HepG2 (cell line): ENCODE measurements around the gene LNX2. TPM values are rescaled to one million over a fixed set of nuclear protein-coding genes. Genes with fewer than 3 reads are reported as not detected.

ENCODE experiments used
- ASH2L ChIP-seq: fragments of 300-600, 200-600 bp; sonication (generic); IDR thresholded peaks from 2 replicates; pipeline ENCODE4 v1.7.0; 2017; ENCODE audit warnings: low read depth, mild to moderate bottlenecking, moderate library complexity, mixed read lengths, low read length; ENCODE audit not compliant: insufficient read length
- FOXO1 ChIP-seq: sonication (generic); formaldehyde crosslinking; IDR thresholded peaks from 2 replicates; pipeline ENCODE4 v1.4.0; 2020; ENCODE audit warnings: missing genetic modification reagents
- GATA4 ChIP-seq: sonication (generic); IDR thresholded peaks from 2 replicates; pipeline ENCODE4 v1.6.1; 2016; ENCODE audit warnings: antibody characterized with exemption, low read depth, borderline replicate concordance
- HOXA7 ChIP-seq: sonication (generic); formaldehyde crosslinking; IDR thresholded peaks from 2 replicates; pipeline ENCODE4 v1.8.1; 2022; ENCODE audit warnings: mild to moderate bottlenecking, missing genetic modification reagents, moderate library complexity
- KMT2B ChIP-seq: IDR thresholded peaks from 2 replicates; pipeline ENCODE4 v1.6.1; 2016; ENCODE audit warnings: missing genetic modification reagents, missing compliant biosample characterization
- MEIS1 ChIP-seq: sonication (generic); formaldehyde crosslinking; IDR thresholded peaks from 2 replicates; pipeline ENCODE4 v1.9.0; 2021; ENCODE audit warnings: mild to moderate bottlenecking, missing genetic modification reagents, moderate library complexity, borderline replicate concordance
- NR2F2 ChIP-seq: IDR thresholded peaks from 2 replicates; pipeline ENCODE4 v1.6.1; 2012; ENCODE audit warnings: low read depth, inconsistent platforms, borderline replicate concordance
- PITX1 ChIP-seq: sonication (generic); formaldehyde crosslinking; IDR thresholded peaks from 2 replicates; pipeline ENCODE4 v1.5.1; 2020; ENCODE audit warnings: mild to moderate bottlenecking, missing genetic modification reagents
- SOX6 ChIP-seq, 2 experiments: fragments of 450-650 bp in 1 of 2; sonication (generic) in 1 of 2; formaldehyde crosslinking in 1 of 2; IDR thresholded peaks; 2 replicates each; pipeline versions ENCODE4 v1.4.0 to v1.6.1; 2017 to 2020; ENCODE audit warnings: antibody characterized with exemption in 1 of 2, mild to moderate bottlenecking in 1 of 2, missing genetic modification reagents in 1 of 2
- TBX2 ChIP-seq: sonication (generic); formaldehyde crosslinking; IDR thresholded peaks from 2 replicates; pipeline ENCODE4 v1.5.0; 2020; ENCODE audit warnings: missing genetic modification reagents, mild to moderate bottlenecking, borderline replicate concordance
- TFAP4 ChIP-seq: sonication (generic); IDR thresholded peaks from 2 replicates; pipeline ENCODE4 v1.6.1; 2016; ENCODE audit warnings: low read depth, borderline replicate concordance
- TFE3 ChIP-seq: IDR thresholded peaks from 2 replicates; pipeline ENCODE4 v1.6.1; 2016
- ZNF121 ChIP-seq: sonication (generic); formaldehyde crosslinking; IDR thresholded peaks from 2 replicates; pipeline ENCODE4 v1.5.0; 2020; ENCODE audit warnings: mild to moderate bottlenecking, missing genetic modification reagents
- ZNF280D ChIP-seq: sonication (generic); formaldehyde crosslinking; IDR thresholded peaks from 2 replicates; pipeline ENCODE4 v1.5.1; 2020; ENCODE audit warnings: mild to moderate bottlenecking, missing genetic modification reagents
- ZNF713 ChIP-seq: sonication (generic); formaldehyde crosslinking; IDR thresholded peaks from 2 replicates; pipeline ENCODE4 v1.4.0; 2020; ENCODE audit warnings: mild to moderate bottlenecking, missing genetic modification reagents
- ZNF720 ChIP-seq: sonication (generic); formaldehyde crosslinking; IDR thresholded peaks from 2 replicates; pipeline ENCODE4 v1.4.0; 2020; ENCODE audit warnings: missing genetic modification reagents
- polyA plus RNA-seq, 8 experiments: library from polyadenylated mRNA; depleted of rRNA in 3 of 8; stranded (reverse) in 7 of 8; unstranded in 1 of 8; fragments of >200 nt; fragmentation: Illumina TruSeq in 4 of 8; extraction: Trizol in 4 of 8; gene quantifications; 2 replicates each; pipeline versions ENCODE4 v1.2.1 to v1.2.3, GENCODE V29; 2011 to 2016; ENCODE audit warnings: low read depth in 4 of 8, missing spikeins in 1 of 8, mixed read lengths in 1 of 8; ENCODE audit not compliant: insufficient read depth in 1 of 8
- total RNA-seq, 5 experiments: library from RNA; depleted of rRNA; stranded (reverse); fragments of >200 nt; fragmentation: Illumina TruSeq; extraction: Trizol; gene quantifications; 2 replicates each; pipeline ENCODE4 v1.2.3, GENCODE V29; 2016; ENCODE audit warnings: low read depth in 1 of 5

LNX2 gene
- total and polyA plus RNA-seq, 2 of the 13 experiments (the other 11 are each of a cell fraction or from before 2014, with no cell fraction given) = 9.2 to 9.7 TPM

GRCh38 chr13:27625839-27626238, 5.5 kb upstream of the LNX2 start (continued):
- TF ChIP-seq ZNF280D = no peak
- no peak for TF ChIP-seq ZNF713 (CRISPR knock-in tag)
- 0 out of 2 replicates have a peak, but pooled peaks have one; percentile 42 for TF ChIP-seq TFE3
- peak; percentile 50; the same call in 1 of the 2 replicates for TF ChIP-seq FOXO1 (CRISPR knock-in tag)
- TF ChIP-seq SOX6 (IDR thresholded peaks at IDR 0.05) = no peak
- peak; percentile 67; the same call in 1 of the 2 replicates for TF ChIP-seq SOX6 (CRISPR knock-in tag; IDR thresholded peaks at IDR 0.05)
- peak; percentile 67; the same call in 1 of the 2 replicates for TF ChIP-seq NR2F2
- TF ChIP-seq MEIS1 (CRISPR knock-in tag) = no peak
- no peak for TF ChIP-seq ASH2L
- no peak for TF ChIP-seq ZNF720 (CRISPR knock-in tag)
- TF ChIP-seq TFAP4 = no peak
- no peak for TF ChIP-seq GATA4
- peak; percentile 61; the same call in 1 of the 2 replicates for TF ChIP-seq TBX2 (CRISPR knock-in tag)
- TF ChIP-seq ZNF121 (CRISPR knock-in tag) = no peak
- TF ChIP-seq KMT2B (CRISPR knock-in tag) = no peak
- TF ChIP-seq HOXA7 (CRISPR knock-in tag) = no peak
- peak; percentile 84 for TF ChIP-seq PITX1 (CRISPR knock-in tag)
